OCI-LY3 (cell line): ENCODE results near the gene RCHY1.

ENCODE experiments used
- CTCF ChIP-seq: fragments of 200-600, 300-600 bp; sonication (generic); IDR thresholded peaks from 2 replicates; pipeline ENCODE4 v1.5.1; 2014; ENCODE audit warnings: antibody characterized with exemption, low read length, low read depth
- EZH2phosphoT487 ChIP-seq: fragments of 200-600 bp; shearing (Covaris generic); IDR thresholded peaks from 2 replicates; pipeline ENCODE4 v1.6.1; 2018; ENCODE audit warnings: antibody characterized with exemption, mixed run types, low read depth

- TF ChIP-seq CTCF (no peak), EZH2phosphoT487 (no peak)
Observed at GRCh38 chr4:75502671-75503070, 11.5 kb downstream of the RCHY1 start.
